Measurements from ENCODE around the gene NOC4L.

DNA sequence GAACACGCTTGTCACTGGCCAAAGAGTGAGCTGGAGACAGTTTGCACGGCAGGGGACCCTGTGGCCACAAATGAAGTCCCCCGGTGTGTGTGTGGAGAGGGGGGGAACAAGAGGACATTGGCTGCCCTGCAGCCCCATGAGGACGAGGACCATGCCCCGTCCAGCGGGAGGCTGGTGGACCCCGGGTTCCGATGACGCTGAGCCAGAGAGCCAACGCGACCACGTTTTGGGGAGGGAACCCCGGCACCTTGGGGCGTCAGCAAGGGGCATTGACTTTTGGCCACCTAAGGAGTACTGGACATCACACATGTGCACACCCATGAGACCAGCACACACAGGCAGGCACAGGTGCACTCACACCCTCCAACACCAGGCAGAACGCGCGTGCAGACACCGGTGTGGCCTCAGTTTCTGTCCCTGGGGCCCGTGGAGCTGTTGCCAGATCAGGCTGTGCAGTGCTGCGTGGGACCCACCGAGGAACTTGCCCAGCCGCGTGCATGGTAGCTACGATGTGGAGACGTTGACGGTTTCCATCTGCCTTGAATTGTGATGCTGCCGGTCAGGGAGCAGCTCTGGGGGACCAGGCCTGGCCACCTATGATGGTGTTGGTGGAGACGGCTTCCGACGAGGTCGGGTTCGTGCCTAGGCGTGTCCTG, 26.5 kb downstream of the NOC4L start:
- TF ChIP-seq, protein P1, sequence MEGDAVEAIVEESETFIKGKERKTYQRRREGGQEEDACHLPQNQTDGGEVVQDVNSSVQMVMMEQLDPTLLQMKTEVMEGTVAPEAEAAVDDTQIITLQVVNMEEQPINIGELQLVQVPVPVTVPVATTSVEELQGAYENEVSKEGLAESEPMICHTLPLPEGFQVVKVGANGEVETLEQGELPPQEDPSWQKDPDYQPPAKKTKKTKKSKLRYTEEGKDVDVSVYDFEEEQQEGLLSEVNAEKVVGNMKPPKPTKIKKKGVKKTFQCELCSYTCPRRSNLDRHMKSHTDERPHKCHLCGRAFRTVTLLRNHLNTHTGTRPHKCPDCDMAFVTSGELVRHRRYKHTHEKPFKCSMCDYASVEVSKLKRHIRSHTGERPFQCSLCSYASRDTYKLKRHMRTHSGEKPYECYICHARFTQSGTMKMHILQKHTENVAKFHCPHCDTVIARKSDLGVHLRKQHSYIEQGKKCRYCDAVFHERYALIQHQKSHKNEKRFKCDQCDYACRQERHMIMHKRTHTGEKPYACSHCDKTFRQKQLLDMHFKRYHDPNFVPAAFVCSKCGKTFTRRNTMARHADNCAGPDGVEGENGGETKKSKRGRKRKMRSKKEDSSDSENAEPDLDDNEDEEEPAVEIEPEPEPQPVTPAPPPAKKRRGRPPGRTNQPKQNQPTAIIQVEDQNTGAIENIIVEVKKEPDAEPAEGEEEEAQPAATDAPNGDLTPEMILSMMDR (IDR thresholded peaks at IDR 0.05): no peak
- TF ChIP-seq POLR2A (IDR thresholded peaks at IDR 0.05; ENCODE audit: low read depth) (no peak), POLR2AphosphoS5 (IDR thresholded peaks at IDR 0.05) (no peak), EP300 (IDR thresholded peaks at IDR 0.05) (no peak)
